Astrocyte of the spinal cord (primary cell): ENCODE data around the gene ITPR2.

Experiments used
- DNase-seq: peaks from one replicate; pipeline ENCODE4 v3.0.0; 2011; ENCODE audit warnings: low read depth, low spot score
- H3K4me3 ChIP-seq: 2 replicates; pipeline ENCODE4 v1.5.1; 2011; ENCODE audit warnings: low read depth, mild to moderate bottlenecking, low read length, moderate library complexity
- in situ Hi-C: cut with HindIII; loops from 2 replicates; pipeline ENCODE4 v1.10.0; 2017; ENCODE audit warnings: low sequenced_read_pairs
- TF ChIP-seq, protein P1 (sequence below): IDR thresholded peaks from 2 replicates; pipeline ENCODE4 v1.5.1; 2012; ENCODE audit warnings: low read depth, mild to moderate bottlenecking, low read length, inconsistent platforms

ITPR2 gene

DNA sequence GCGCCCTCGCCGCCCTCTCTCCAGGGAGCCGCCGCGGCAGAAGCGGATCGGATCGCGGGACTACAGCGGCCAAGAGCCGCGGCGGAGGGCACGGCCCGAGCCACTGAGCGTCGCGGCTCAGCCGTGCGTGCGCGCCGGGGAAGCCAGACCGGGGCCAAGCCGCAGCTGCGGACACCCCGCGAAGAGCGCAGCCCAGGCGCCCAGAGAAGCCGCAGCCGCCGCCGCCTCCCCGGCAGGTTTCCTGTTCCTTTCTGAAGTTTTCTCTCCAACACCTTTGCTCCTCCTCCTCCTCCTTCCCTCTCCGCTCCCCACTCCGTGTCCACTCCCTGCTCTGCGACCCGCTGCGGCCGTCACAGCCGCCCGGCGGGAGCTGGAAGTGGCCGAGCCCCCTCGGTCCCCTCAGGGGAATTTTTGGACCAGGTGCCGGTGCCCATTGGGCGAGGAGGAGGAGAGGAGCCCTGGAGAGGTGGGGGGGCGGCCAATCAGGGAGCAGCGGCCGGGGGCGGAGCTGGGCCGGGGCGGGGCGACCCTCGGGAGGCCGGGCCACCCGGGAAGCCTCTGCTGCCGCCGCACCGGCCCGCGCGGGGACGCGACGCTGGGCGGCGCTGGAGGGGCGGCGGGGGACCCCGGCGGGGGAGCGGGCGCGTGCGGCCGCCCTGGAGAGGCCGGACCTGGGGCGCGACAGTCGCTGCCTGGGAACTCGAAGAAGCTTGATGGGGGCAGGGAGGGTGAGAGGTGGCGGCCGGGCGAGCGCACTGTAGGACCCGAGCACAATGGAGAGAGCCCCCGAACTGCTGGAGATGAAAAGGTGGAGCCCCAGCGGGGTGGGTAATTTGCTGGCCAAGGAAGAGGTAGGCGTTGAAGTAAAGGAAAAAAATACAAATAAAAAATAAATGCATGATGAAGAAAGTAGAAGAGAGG, at the start of gene ITPR2:
TSS of gene ITPR2 (minus strand) at position 373 of the 921 bp plus-strand sequence. CDS start 413 bp downstream, outside the sequence.
- DNase-seq, result peak; percentile 88
- TF ChIP-seq, protein P1, sequence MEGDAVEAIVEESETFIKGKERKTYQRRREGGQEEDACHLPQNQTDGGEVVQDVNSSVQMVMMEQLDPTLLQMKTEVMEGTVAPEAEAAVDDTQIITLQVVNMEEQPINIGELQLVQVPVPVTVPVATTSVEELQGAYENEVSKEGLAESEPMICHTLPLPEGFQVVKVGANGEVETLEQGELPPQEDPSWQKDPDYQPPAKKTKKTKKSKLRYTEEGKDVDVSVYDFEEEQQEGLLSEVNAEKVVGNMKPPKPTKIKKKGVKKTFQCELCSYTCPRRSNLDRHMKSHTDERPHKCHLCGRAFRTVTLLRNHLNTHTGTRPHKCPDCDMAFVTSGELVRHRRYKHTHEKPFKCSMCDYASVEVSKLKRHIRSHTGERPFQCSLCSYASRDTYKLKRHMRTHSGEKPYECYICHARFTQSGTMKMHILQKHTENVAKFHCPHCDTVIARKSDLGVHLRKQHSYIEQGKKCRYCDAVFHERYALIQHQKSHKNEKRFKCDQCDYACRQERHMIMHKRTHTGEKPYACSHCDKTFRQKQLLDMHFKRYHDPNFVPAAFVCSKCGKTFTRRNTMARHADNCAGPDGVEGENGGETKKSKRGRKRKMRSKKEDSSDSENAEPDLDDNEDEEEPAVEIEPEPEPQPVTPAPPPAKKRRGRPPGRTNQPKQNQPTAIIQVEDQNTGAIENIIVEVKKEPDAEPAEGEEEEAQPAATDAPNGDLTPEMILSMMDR, result no peak
- in situ Hi-C loops, result no loop called here
- peak within 1 kb of the TSS; percentile 83 for H3K4me3 ChIP-seq

DNA sequence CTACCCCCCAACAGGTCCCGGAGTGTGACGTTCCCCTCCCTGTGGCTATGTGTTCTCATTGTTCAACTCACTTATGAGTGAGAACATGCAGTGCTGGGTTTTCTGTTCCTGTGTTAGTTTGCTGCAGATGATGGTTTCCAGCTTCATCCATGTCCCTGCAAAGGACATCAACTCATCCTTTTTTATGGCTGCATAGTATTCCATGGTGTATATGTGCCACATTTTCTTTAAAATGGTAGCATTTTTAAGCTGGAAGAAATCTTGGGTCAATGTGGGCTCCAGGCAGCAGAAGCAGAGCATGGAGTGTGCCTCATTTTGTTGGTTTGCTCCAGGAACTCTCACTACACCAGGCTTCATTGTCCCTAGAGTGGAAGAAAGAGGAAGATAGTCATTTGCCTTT, 47.6 kb upstream of the ITPR2 start:
- TF ChIP-seq, protein P1, result no peak
- no peak for DNase-seq
- in situ Hi-C loops, result no loop called here
- H3K4me3 ChIP-seq, result no peak overlapping the region

DNA sequence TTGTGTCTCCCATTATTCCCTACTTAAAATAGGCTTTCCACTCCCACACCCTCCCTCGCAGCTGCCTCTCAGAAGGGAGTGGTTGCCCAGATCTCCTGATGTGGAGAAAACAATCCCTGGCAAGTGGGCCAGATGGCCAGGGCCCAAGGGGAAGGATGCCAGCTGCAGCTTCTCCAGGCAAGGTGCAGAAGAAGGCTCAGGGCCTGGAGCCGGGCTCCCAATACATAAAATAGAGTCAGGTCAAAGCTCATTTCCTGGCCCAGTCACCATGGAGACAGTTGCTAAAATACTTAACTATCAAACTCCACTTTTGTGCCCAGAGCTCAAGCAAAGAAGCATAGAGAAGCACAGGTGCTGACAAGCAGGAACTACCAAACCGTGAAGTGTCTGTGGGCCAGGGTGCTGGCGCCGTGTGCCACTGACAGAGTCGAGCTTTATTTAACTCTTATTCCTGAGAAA, 45.7 kb upstream of the ITPR2 start:
- TF ChIP-seq, protein P1, result no peak
- no peak overlapping the region for H3K4me3 ChIP-seq
- in situ Hi-C loops, result no loop called here
- peak; percentile 24 for DNase-seq

DNA sequence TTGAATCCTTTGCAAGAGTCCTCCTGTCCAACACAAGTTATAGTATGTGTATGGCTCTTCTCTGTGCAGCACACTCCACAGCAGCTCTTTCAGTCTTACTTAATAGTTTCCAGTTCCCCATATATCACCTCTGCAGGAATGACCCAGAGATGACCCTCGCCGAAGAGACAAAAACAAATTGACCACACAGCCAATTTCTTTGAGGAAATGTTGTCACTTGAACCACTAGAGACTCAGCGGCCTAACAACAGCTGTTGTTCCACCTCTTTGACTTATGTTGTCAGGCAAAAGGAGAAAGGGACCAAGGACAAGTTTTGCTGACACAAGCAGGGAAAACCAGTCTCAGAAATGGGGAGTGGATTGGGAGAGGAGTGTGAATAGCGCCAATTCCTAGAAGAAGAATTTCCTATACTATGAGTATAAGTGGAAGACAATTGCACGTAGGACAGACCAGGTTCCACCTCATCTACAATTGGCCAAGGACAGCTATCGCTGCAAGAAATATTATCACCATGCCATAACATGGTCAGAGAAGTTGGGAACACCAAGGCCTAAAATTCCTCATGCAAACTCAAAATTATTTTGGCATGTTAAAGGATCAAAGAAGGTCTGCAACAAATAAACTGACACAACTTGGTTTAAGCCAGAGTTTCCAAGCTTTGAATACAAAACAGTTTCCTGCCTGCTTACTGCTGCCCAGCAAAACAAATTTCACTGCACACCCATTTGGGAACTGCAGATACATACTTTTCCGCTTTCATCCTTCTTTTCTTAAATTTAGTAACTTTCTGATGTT, 41.7 kb upstream of the ITPR2 start:
- in situ Hi-C loops, result no loop called here
- TF ChIP-seq, protein P1, result no peak
- DNase-seq, result no peak
- H3K4me3 ChIP-seq, result no peak overlapping the region

DNA sequence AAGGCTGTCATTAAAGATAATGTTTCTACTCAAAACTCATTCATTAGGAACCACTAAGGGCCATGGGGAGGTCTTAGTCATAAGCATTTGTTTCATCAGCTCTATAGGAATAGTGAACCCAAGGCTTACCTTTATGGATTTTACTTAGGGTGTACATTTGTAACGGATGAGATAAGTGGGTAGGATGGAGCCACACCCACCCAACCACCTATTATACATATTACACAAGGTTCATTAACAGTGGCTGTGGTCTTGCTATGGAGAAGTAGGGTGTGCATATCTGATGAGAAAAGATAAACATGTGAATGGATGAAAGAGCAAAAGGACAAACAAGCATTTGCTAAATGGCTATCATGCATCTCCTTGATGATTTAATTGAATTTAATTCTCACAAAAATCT, 39.6 kb upstream of the ITPR2 start:
- H3K4me3 ChIP-seq, result no peak overlapping the region
- DNase-seq, result no peak
- TF ChIP-seq, protein P1, result no peak
- in situ Hi-C loops, result no loop called here

DNA sequence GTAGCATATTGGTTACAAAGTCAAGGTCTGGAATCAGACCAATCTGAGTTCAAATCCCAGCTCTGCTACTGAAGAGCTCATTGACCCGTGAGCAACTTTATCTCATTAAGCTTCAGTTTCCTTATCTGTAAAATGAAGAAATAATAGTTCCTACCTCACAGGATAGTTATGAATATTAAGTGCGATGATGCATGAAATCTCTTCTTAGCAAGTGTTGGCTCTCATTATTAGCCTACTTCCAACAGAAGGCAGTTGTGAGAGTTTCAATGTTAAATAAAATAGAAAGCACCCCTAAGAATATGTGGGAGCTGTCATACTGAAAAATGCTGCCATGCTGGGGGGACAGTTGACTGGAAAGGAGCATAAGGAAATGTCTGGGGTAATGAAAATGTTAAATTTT, 39.0 kb upstream of the ITPR2 start:
- TF ChIP-seq, protein P1, result no peak
- no peak for DNase-seq
- in situ Hi-C loops, result no loop called here
- no peak overlapping the region for H3K4me3 ChIP-seq
